ENCODE data around the gene ACTR3C. TPM values are rescaled to one million over a fixed set of nuclear protein-coding genes. Genes with fewer than 3 reads are reported as not detected.

Gene ACTR3C
- total and polyA plus RNA-seq, 2 of the 13 experiments (the other 11 are each of a cell fraction or from before 2014, with no cell fraction given): 3.8 to 7.5 TPM

- no peak for TF ChIP-seq ATF6 (CRISPR knock-in tag; conservative IDR thresholded peaks at IDR 0.05)
- TF ChIP-seq MEIS1 (CRISPR knock-in tag; IDR thresholded peaks at IDR 0.05; ENCODE audit: borderline replicate concordance): no peak
- TF ChIP-seq PITX1 (CRISPR knock-in tag; IDR thresholded peaks at IDR 0.05): no peak
- TF ChIP-seq CREM (IDR thresholded peaks at IDR 0.05): no peak
- no peak for TF ChIP-seq CREM (CRISPR knock-in tag; IDR thresholded peaks at IDR 0.05)
- TF ChIP-seq GFI1 (CRISPR knock-in tag; IDR thresholded peaks at IDR 0.05; ENCODE audit: borderline replicate concordance): no peak
- TF ChIP-seq IRF2 (CRISPR knock-in tag; IDR thresholded peaks at IDR 0.05): no peak
- TF ChIP-seq PHF8 (CRISPR knock-in tag; IDR thresholded peaks at IDR 0.05): no peak
- no peak for TF ChIP-seq SRSF9 (IDR thresholded peaks at IDR 0.05; ENCODE audit: borderline replicate concordance, insufficient read depth, low read depth, low read length, poor library complexity, severe bottlenecking)
- no peak for TF ChIP-seq ZNF296 (CRISPR knock-in tag; conservative IDR thresholded peaks at IDR 0.05)
- TF ChIP-seq, protein P1, sequence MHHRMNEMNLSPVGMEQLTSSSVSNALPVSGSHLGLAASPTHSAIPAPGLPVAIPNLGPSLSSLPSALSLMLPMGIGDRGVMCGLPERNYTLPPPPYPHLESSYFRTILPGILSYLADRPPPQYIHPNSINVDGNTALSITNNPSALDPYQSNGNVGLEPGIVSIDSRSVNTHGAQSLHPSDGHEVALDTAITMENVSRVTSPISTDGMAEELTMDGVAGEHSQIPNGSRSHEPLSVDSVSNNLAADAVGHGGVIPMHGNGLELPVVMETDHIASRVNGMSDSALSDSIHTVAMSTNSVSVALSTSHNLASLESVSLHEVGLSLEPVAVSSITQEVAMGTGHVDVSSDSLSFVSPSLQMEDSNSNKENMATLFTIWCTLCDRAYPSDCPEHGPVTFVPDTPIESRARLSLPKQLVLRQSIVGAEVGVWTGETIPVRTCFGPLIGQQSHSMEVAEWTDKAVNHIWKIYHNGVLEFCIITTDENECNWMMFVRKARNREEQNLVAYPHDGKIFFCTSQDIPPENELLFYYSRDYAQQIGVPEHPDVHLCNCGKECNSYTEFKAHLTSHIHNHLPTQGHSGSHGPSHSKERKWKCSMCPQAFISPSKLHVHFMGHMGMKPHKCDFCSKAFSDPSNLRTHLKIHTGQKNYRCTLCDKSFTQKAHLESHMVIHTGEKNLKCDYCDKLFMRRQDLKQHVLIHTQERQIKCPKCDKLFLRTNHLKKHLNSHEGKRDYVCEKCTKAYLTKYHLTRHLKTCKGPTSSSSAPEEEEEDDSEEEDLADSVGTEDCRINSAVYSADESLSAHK (CRISPR knock-in tag; IDR thresholded peaks at IDR 0.05; ENCODE audit: borderline replicate concordance): no peak
- TF ChIP-seq, protein P2, sequence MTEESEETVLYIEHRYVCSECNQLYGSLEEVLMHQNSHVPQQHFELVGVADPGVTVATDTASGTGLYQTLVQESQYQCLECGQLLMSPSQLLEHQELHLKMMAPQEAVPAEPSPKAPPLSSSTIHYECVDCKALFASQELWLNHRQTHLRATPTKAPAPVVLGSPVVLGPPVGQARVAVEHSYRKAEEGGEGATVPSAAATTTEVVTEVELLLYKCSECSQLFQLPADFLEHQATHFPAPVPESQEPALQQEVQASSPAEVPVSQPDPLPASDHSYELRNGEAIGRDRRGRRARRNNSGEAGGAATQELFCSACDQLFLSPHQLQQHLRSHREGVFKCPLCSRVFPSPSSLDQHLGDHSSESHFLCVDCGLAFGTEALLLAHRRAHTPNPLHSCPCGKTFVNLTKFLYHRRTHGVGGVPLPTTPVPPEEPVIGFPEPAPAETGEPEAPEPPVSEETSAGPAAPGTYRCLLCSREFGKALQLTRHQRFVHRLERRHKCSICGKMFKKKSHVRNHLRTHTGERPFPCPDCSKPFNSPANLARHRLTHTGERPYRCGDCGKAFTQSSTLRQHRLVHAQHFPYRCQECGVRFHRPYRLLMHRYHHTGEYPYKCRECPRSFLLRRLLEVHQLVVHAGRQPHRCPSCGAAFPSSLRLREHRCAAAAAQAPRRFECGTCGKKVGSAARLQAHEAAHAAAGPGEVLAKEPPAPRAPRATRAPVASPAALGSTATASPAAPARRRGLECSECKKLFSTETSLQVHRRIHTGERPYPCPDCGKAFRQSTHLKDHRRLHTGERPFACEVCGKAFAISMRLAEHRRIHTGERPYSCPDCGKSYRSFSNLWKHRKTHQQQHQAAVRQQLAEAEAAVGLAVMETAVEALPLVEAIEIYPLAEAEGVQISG (CRISPR knock-in tag; IDR thresholded peaks at IDR 0.05): no peak
- TF ChIP-seq TBP (CRISPR knock-in tag; IDR thresholded peaks at IDR 0.05): no peak
- TF ChIP-seq ZNF513 (CRISPR knock-in tag; conservative IDR thresholded peaks at IDR 0.05): no peak
- no peak for TF ChIP-seq ZNF766 (CRISPR knock-in tag; IDR thresholded peaks at IDR 0.05; ENCODE audit: borderline replicate concordance)
- TF ChIP-seq EED (CRISPR knock-in tag; IDR thresholded peaks at IDR 0.05): no peak
- TF ChIP-seq ZNF883 (CRISPR knock-in tag; IDR thresholded peaks at IDR 0.05; ENCODE audit: not compliant biosample characterization): no peak
- Histone ChIP-seq H3K27me3 (ENCODE audit: control insufficient read depth in 1 of 2, insufficient read depth in 2 of 2, low read length in 2 of 2) (no peaks in the 10 kb centered on the region), H3K27ac (ENCODE audit: extremely low read length, insufficient read depth, low read length) (no peak overlapping the region), H3K79me2 (ENCODE audit: insufficient read depth, low read length) (no peaks in the 10 kb centered on the region), H3K9me3 (ENCODE audit: low read length) (no peaks in the 10 kb centered on the region), H4K20me1 (ENCODE audit: insufficient read depth, low read length) (no peaks in the 10 kb centered on the region), H3K4me3 (replicated peaks in 1 of 3; ENCODE audit: insufficient read depth in 1 of 3, low read depth in 2 of 3, low read length in 3 of 3) (no peak overlapping the region), H3K4me2 (ENCODE audit: low read depth, low read length) (no peak overlapping the region), H3K36me3 (replicated peaks in 1 of 2; ENCODE audit: control insufficient read depth in 1 of 2, insufficient read depth in 2 of 2, low read length in 2 of 2) (no peaks in the 10 kb centered on the region), H3K9ac (ENCODE audit: insufficient read depth, low read depth, low read length) (no peak overlapping the region), H3K4me1 (ENCODE audit: insufficient read depth, low read length) (peaks cover 22% of the 10 kb centered on the region), H2AFZ (ENCODE audit: low read length) (no peak overlapping the region)
- intact Hi-C loops (cut with micrococcal nuclease; ENCODE audit: unreplicated experiment) (no loop called here), in situ Hi-C loops (cut with HindIII; ENCODE audit: extremely low pct_ligation_motif_present, low pct_unique_long_range_greater_than_20kb) (no loop called here)
- POLR2A ChIA-PET: no interaction called here
- CTCF ChIA-PET (ENCODE audit: low intra/inter-chr PET ratio, low total read pairs): no interaction called here
- DNase-seq (ENCODE audit: low spot score) (no peak), ATAC-seq (no peak), FAIRE-seq (no peak)
- BruUV-seq (replicated peaks): no TSS peak
- 62% methylated on average over 9 of the region's 9 CpGs for WGBS (ENCODE audit: low lambda C conversion rate)
Observed at GRCh38 chr7:150307904-150308303, 15.4 kb downstream of the ACTR3C start.

Measured in HepG2 (cell line).